HepG2 (cell line): ENCODE measurements around the gene TTPAL. TPM values are rescaled to one million over a fixed set of nuclear protein-coding genes. Genes with fewer than 3 reads are reported as not detected.

Experiments used
- CHD4 ChIP-seq: fragments of 200-600 bp; sonication (generic); IDR thresholded peaks from 2 replicates; pipeline ENCODE4 v1.7.0; 2017; ENCODE audit warnings: mild to moderate bottlenecking, low read length, borderline replicate concordance
- DNMT1 ChIP-seq: sonication (generic); formaldehyde crosslinking; IDR thresholded peaks from 2 replicates; pipeline ENCODE4 v1.5.1; 2020; ENCODE audit warnings: mild to moderate bottlenecking, missing genetic modification reagents
- ELF3 ChIP-seq: IDR thresholded peaks from 2 replicates; pipeline ENCODE4 v1.6.1; 2016; ENCODE audit warnings: missing genetic modification reagents, missing compliant biosample characterization
- JUNB ChIP-seq: sonication (generic); formaldehyde crosslinking; IDR thresholded peaks from 2 replicates; pipeline ENCODE4 v1.8.0; 2022; ENCODE audit warnings: missing genetic modification reagents, mild to moderate bottlenecking, borderline replicate concordance
- NFIB ChIP-seq: sonication (generic); formaldehyde crosslinking; IDR thresholded peaks from 2 replicates; pipeline ENCODE4 v1.9.0; 2021; ENCODE audit warnings: missing genetic modification reagents, mild to moderate bottlenecking, borderline replicate concordance
- RBM39 ChIP-seq: fragments of 200-400 bp; formaldehyde crosslinking; IDR thresholded peaks from one replicate; pipeline ENCODE4 v1.6.1; 2018; ENCODE audit warnings: antibody characterized with exemption, mild to moderate bottlenecking, low read depth, low read length; ENCODE audit not compliant: poor library complexity, severe bottlenecking
- TBL1XR1 ChIP-seq: fragments of 150-350 bp; IDR thresholded peaks from 2 replicates; pipeline ENCODE4 v1.6.1; 2014; ENCODE audit warnings: borderline replicate concordance, low read length; ENCODE audit not compliant: partially characterized antibody
- polyA plus RNA-seq, 8 experiments: library from polyadenylated mRNA; depleted of rRNA in 3 of 8; stranded (reverse) in 7 of 8; unstranded in 1 of 8; fragments of >200 nt; fragmentation: Illumina TruSeq in 4 of 8; extraction: Trizol in 4 of 8; gene quantifications; 2 replicates each; pipeline versions ENCODE4 v1.2.1 to v1.2.3, GENCODE V29; 2011 to 2016; ENCODE audit warnings: low read depth in 4 of 8, missing spikeins in 1 of 8, mixed read lengths in 1 of 8; ENCODE audit not compliant: insufficient read depth in 1 of 8
- total RNA-seq, 5 experiments: library from RNA; depleted of rRNA; stranded (reverse); fragments of >200 nt; fragmentation: Illumina TruSeq; extraction: Trizol; gene quantifications; 2 replicates each; pipeline ENCODE4 v1.2.3, GENCODE V29; 2016; ENCODE audit warnings: low read depth in 1 of 5
- TF ChIP-seq, protein P1 (sequence below): sonication (generic); formaldehyde crosslinking; IDR thresholded peaks from 2 replicates; pipeline ENCODE4 v1.4.0; 2020; ENCODE audit warnings: mild to moderate bottlenecking, missing genetic modification reagents
- TF ChIP-seq, protein P2 (sequence below): sonication (generic); formaldehyde crosslinking; conservative IDR thresholded peaks from 2 replicates; pipeline ENCODE4 v1.8.0; 2022; ENCODE audit warnings: missing genetic modification reagents
- TF ChIP-seq, protein P3 (sequence below): sonication (generic); formaldehyde crosslinking; IDR thresholded peaks from 2 replicates; pipeline ENCODE4 v1.4.0; 2020; ENCODE audit warnings: low read depth, mild to moderate bottlenecking, missing genetic modification reagents
- TF ChIP-seq, protein P4 (sequence below): sonication (generic); formaldehyde crosslinking; IDR thresholded peaks from 2 replicates; pipeline ENCODE4 v1.5.0; 2020; ENCODE audit warnings: missing genetic modification reagents, mild to moderate bottlenecking, borderline replicate concordance
- TF ChIP-seq, protein P5 (sequence below): IDR thresholded peaks from 2 replicates; pipeline ENCODE4 v1.6.1; 2016; ENCODE audit warnings: missing biosample characterization, missing genetic modification reagents, low read depth
- TF ChIP-seq, protein P6 (sequence below), 2 experiments: sonication (generic) in 1 of 2; formaldehyde crosslinking in 1 of 2; IDR thresholded peaks; 2 replicates each; pipeline versions ENCODE4 v1.6.1 to v1.9.0; 2014 to 2022; ENCODE audit warnings: antibody characterized with exemption in 1 of 2, borderline replicate concordance in 1 of 2, inconsistent platforms in 1 of 2, low read depth in 1 of 2, missing genetic modification reagents in 1 of 2

The TTPAL gene
- total and polyA plus RNA-seq, 2 of the 13 experiments (the other 11 are each of a cell fraction or from before 2014, with no cell fraction given): 4.3 to 18.8 TPM

DNA sequence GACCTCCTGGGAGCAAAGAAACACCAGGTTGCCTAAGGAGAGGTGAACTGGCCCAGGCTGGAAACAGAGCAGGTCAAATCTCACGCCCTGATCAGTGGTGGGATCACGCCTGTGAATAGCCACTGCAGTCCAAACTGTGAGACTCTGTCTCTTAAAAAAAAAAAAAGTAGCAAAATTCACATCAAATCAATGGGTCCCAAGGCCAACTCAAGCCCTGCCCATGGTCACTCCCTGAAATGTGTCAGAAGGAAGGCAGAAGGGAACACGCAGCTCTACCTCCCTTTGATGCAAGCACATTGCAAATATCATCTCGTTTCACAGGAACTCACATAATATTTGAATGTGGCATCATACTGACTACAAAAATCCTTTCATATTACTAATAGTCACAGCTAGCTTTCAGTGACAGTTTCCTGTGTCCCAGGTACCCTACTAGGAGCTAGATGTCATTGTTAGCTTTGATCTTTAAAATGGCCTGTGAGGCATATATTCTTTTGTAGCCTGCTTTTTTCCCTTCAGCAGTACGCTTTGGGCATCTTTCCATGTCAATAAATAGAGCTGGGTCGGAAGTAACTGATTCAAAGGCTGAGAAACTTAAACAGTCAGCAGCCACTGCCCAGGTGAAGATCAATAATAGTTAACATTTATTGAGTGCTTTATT is 14.4 kb upstream of the TTPAL start (continued):
- TF ChIP-seq, protein P1, sequence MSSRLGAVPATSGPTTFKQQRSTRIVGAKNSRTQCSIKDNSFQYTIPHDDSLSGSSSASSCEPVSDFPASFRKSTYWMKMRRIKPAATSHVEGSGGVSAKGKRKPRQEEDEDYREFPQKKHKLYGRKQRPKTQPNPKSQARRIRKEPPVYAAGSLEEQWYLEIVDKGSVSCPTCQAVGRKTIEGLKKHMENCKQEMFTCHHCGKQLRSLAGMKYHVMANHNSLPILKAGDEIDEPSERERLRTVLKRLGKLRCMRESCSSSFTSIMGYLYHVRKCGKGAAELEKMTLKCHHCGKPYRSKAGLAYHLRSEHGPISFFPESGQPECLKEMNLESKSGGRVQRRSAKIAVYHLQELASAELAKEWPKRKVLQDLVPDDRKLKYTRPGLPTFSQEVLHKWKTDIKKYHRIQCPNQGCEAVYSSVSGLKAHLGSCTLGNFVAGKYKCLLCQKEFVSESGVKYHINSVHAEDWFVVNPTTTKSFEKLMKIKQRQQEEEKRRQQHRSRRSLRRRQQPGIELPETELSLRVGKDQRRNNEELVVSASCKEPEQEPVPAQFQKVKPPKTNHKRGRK (CRISPR knock-in tag): no peak
- TF ChIP-seq, protein P2, sequence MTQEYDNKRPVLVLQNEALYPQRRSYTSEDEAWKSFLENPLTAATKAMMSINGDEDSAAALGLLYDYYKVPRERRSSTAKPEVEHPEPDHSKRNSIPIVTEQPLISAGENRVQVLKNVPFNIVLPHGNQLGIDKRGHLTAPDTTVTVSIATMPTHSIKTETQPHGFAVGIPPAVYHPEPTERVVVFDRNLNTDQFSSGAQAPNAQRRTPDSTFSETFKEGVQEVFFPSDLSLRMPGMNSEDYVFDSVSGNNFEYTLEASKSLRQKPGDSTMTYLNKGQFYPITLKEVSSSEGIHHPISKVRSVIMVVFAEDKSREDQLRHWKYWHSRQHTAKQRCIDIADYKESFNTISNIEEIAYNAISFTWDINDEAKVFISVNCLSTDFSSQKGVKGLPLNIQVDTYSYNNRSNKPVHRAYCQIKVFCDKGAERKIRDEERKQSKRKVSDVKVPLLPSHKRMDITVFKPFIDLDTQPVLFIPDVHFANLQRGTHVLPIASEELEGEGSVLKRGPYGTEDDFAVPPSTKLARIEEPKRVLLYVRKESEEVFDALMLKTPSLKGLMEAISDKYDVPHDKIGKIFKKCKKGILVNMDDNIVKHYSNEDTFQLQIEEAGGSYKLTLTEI: no peak
- no peak for TF ChIP-seq DNMT1 (CRISPR knock-in tag)
- TF ChIP-seq, protein P3, sequence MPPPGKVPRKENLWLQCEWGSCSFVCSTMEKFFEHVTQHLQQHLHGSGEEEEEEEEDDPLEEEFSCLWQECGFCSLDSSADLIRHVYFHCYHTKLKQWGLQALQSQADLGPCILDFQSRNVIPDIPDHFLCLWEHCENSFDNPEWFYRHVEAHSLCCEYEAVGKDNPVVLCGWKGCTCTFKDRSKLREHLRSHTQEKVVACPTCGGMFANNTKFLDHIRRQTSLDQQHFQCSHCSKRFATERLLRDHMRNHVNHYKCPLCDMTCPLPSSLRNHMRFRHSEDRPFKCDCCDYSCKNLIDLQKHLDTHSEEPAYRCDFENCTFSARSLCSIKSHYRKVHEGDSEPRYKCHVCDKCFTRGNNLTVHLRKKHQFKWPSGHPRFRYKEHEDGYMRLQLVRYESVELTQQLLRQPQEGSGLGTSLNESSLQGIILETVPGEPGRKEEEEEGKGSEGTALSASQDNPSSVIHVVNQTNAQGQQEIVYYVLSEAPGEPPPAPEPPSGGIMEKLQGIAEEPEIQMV (CRISPR knock-in tag): no peak
- TF ChIP-seq, protein P4, sequence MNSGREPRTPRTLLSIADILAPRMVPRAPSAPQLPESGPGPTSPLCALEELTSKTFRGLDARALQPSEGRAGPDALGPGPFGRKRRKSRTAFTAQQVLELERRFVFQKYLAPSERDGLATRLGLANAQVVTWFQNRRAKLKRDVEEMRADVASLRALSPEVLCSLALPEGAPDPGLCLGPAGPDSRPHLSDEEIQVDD (CRISPR knock-in tag): no peak
- TF ChIP-seq ELF3 (CRISPR knock-in tag): no peak; the same call in 1 of the 2 replicates
- TF ChIP-seq, protein P5, sequence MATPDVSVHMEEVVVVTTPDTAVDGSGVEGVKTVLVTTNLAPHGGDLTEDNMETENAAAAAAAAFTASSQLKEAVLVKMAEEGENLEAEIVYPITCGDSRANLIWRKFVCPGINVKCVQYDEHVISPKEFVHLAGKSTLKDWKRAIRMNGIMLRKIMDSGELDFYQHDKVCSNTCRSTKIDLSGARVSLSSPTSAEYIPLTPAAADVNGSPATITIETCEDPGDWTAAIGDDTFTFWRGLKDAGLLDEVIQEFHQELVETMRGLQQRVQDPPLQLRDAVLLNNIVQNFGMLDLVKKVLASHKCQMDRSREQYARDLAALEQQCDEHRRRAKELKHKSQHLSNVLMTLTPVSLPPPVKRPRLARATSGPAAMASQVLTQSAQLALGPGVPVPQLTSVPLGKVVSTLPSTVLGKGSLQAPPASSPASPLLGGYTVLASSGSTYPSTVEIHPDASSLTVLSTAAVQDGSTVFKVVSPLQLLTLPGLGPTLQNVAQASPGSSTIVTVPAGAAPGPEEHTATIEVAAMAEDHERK: no peak
- no peak for TF ChIP-seq TBL1XR1
- TF ChIP-seq NFIB (CRISPR knock-in tag): no peak
- TF ChIP-seq, protein P6, sequence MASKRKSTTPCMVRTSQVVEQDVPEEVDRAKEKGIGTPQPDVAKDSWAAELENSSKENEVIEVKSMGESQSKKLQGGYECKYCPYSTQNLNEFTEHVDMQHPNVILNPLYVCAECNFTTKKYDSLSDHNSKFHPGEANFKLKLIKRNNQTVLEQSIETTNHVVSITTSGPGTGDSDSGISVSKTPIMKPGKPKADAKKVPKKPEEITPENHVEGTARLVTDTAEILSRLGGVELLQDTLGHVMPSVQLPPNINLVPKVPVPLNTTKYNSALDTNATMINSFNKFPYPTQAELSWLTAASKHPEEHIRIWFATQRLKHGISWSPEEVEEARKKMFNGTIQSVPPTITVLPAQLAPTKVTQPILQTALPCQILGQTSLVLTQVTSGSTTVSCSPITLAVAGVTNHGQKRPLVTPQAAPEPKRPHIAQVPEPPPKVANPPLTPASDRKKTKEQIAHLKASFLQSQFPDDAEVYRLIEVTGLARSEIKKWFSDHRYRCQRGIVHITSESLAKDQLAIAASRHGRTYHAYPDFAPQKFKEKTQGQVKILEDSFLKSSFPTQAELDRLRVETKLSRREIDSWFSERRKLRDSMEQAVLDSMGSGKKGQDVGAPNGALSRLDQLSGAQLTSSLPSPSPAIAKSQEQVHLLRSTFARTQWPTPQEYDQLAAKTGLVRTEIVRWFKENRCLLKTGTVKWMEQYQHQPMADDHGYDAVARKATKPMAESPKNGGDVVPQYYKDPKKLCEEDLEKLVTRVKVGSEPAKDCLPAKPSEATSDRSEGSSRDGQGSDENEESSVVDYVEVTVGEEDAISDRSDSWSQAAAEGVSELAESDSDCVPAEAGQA (IDR thresholded peaks at IDR 0.05; ENCODE audit: low read depth): peak; percentile 54; the same call in 1 of the 2 replicates
- TF ChIP-seq, protein P6 (CRISPR knock-in tag; IDR thresholded peaks at IDR 0.05; ENCODE audit: borderline replicate concordance): no peak; the same call in 1 of the 2 replicates
- TF ChIP-seq CHD4: no peak
- TF ChIP-seq JUNB: no peak
- TF ChIP-seq RBM39: no peak
